ENCODE results near the gene EHD4.

EHD4 gene

GRCh38 chr15:41955100-41955499, 17.3 kb downstream of the EHD4 start:
- DNase-seq = no peak

- no peak for DNase-seq
Observed at GRCh38 chr15:41954036-41954435, 18.3 kb downstream of the EHD4 start.

GRCh38 chr15:41952013-41952563, 20.3 kb downstream of the EHD4 start:
- DNase-seq = no peak

GRCh38 chr15:41951571-41951970, 20.8 kb downstream of the EHD4 start:
- DNase-seq = no peak

GRCh38 chr15:41950489-41950888, 21.9 kb downstream of the EHD4 start:
- no peak for DNase-seq

GRCh38 chr15:41950127-41950483, 22.3 kb downstream of the EHD4 start:
- no peak for DNase-seq

- no peak for DNase-seq
Observed at GRCh38 chr15:41949401-41950126, 22.8 kb downstream of the EHD4 start.

- DNase-seq = no peak
Observed at GRCh38 chr15:41948490-41948889, 23.9 kb downstream of the EHD4 start.

- DNase-seq = no peak
Observed at GRCh38 chr15:41946970-41947369, 25.4 kb downstream of the EHD4 start.

GRCh38 chr15:41945731-41946130, 26.6 kb downstream of the EHD4 start:
- DNase-seq = no peak

GRCh38 chr15:41945221-41945620, 27.1 kb downstream of the EHD4 start:
- DNase-seq = no peak

- DNase-seq = no peak
Observed at GRCh38 chr15:41944313-41944940, 27.9 kb downstream of the EHD4 start.

- no peak for DNase-seq
Observed at GRCh38 chr15:41943543-41944312, 28.6 kb downstream of the EHD4 start.

- no peak for DNase-seq
Observed at GRCh38 chr15:41942886-41943285, 29.5 kb downstream of the EHD4 start.

GRCh38 chr15:41941644-41942415, 30.5 kb downstream of the EHD4 start:
- DNase-seq = no peak

GRCh38 chr15:41940441-41940857, 31.9 kb downstream of the EHD4 start:
- no peak for DNase-seq

GRCh38 chr15:41939986-41940385, 32.4 kb downstream of the EHD4 start:
- no peak for DNase-seq

- no peak for DNase-seq
Observed at GRCh38 chr15:41937568-41937923, 34.8 kb downstream of the EHD4 start.

GRCh38 chr15:41936649-41937567, 35.4 kb downstream of the EHD4 start:
- peak; percentile 18 for DNase-seq

GRCh38 chr15:41936155-41936554, 36.2 kb downstream of the EHD4 start:
- DNase-seq = no peak

- no peak for DNase-seq
Observed at GRCh38 chr15:41935566-41936020, 36.8 kb downstream of the EHD4 start.

- no peak for DNase-seq
Observed at GRCh38 chr15:41934843-41935242, 37.5 kb downstream of the EHD4 start.

Measured in hematopoietic multipotent progenitor cell treated with erythropoietin and hydrocortisone succinate and interleukin-3 and kit ligand, for 8 days (in vitro differentiated cells).